ENCODE results near the gene DIAPH3. TPM values are rescaled to one million over a fixed set of nuclear protein-coding genes. Genes with fewer than 3 reads are reported as not detected.

DIAPH3 gene
- total RNA-seq, 1 experiment from 2014 or later, result 62.3 TPM

DNA sequence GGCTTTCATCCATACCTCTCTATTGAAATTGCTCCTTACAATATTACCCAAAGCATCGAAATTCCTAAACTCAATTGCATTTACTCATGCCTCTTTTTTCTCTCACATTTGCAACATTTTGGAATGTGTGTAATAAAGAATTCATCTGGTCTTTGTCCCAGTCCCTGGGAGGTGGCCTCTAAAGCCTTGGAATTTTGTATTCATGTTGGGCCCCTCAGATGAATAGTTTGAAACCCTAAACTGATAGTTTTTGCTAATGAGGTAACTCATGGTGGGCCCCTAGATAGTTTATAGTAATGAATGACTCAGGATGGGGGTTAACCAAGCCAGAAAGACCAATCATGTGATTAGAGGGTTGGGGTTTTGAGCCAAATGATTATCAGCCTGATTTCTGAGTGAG, 490.4 kb downstream of the DIAPH3 start:
- H3K9me3 ChIP-seq (ENCODE audit: low read depth, low read length, poor library complexity, severe bottlenecking), result no peaks in the 10 kb centered on the region
- intact Hi-C loops (cut with micrococcal nuclease; ENCODE audit: unreplicated experiment), result loop anchor here (5.0 to 10.0 kb wide), 3 partner anchors 196 to 708 kb away; no protein-coding TSS in a partner anchor
- no peak overlapping the region for H3K4me3 ChIP-seq (ENCODE audit: low read depth, low read length, poor library complexity, severe bottlenecking)
- DNase-seq (ENCODE audit: low spot score), result no peak
- CTCF ChIA-PET, result no interaction called here
- POLR2A ChIA-PET (ENCODE audit: low non-redundant PET), result no interaction called here
- H3K27me3 ChIP-seq (replicated peaks; ENCODE audit: insufficient read depth, low read depth, low read length, poor library complexity), result no peaks in the 10 kb centered on the region
- peaks cover 52% of the 10 kb centered on the region for H3K4me1 ChIP-seq (ENCODE audit: insufficient read depth, low read length, poor library complexity, severe bottlenecking)
- H3K36me3 ChIP-seq (ENCODE audit: insufficient read depth, low read length, poor library complexity, severe bottlenecking), result no peaks in the 10 kb centered on the region
- no TSS peak for BruUV-seq (replicated peaks)
- TF ChIP-seq, protein P1, sequence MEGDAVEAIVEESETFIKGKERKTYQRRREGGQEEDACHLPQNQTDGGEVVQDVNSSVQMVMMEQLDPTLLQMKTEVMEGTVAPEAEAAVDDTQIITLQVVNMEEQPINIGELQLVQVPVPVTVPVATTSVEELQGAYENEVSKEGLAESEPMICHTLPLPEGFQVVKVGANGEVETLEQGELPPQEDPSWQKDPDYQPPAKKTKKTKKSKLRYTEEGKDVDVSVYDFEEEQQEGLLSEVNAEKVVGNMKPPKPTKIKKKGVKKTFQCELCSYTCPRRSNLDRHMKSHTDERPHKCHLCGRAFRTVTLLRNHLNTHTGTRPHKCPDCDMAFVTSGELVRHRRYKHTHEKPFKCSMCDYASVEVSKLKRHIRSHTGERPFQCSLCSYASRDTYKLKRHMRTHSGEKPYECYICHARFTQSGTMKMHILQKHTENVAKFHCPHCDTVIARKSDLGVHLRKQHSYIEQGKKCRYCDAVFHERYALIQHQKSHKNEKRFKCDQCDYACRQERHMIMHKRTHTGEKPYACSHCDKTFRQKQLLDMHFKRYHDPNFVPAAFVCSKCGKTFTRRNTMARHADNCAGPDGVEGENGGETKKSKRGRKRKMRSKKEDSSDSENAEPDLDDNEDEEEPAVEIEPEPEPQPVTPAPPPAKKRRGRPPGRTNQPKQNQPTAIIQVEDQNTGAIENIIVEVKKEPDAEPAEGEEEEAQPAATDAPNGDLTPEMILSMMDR (conservative IDR thresholded peaks at IDR 0.05; ENCODE audit: low read depth, low read length), result no peak
- TF ChIP-seq EZH2 (IDR thresholded peaks at IDR 0.05; ENCODE audit: borderline replicate concordance, low read depth, low read length, poor library complexity, severe bottlenecking), result no peak
- H3K27ac ChIP-seq (ENCODE audit: low read depth, low read length, poor library complexity, severe bottlenecking), result peak overlapping the region; percentile 77

DNA sequence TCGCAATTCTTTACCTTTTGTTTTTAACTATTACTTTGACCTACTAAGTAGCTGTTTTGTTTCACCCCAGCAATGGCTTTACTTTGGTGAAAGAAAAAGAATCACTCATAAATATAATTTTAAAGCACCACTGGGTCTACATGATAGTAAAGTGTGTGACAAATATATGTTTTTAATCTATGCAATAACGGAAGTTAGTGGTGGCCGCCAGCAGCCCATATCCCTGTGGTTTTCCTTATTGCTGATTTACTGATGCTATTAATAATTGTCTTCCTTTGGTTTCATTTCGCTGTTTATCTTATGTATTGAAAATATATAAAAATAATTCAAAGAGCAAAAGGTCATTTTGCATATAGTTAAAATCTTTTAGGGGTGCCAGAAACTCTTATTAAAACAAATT, 491.3 kb downstream of the DIAPH3 start:
- Histone ChIP-seq H3K27me3 (replicated peaks; ENCODE audit: insufficient read depth, low read depth, low read length, poor library complexity) (no peaks in the 10 kb centered on the region), H3K27ac (ENCODE audit: low read depth, low read length, poor library complexity, severe bottlenecking) (peak overlapping the region; percentile 77), H3K9me3 (ENCODE audit: low read depth, low read length, poor library complexity, severe bottlenecking) (no peaks in the 10 kb centered on the region), H3K36me3 (ENCODE audit: insufficient read depth, low read length, poor library complexity, severe bottlenecking) (no peaks in the 10 kb centered on the region), H3K4me1 (ENCODE audit: insufficient read depth, low read length, poor library complexity, severe bottlenecking) (peaks cover 46% of the 10 kb centered on the region), H3K4me3 (ENCODE audit: low read depth, low read length, poor library complexity, severe bottlenecking) (no peak overlapping the region)
- POLR2A ChIA-PET (ENCODE audit: low non-redundant PET), result interaction anchor here (0.6 kb wide), 1 partner anchor 226 kb away, joined by 3 read pairs; no protein-coding TSS in a partner anchor
- no TSS peak for BruUV-seq (replicated peaks)
- CTCF ChIA-PET, result interaction anchor here (0.8 kb wide), 1 partner anchor 129 kb away, joined by 3 read pairs; no protein-coding TSS in a partner anchor
- intact Hi-C loops (cut with micrococcal nuclease; ENCODE audit: unreplicated experiment), result loop anchor here (5.0 to 10.0 kb wide), 3 partner anchors 195 to 708 kb away; no protein-coding TSS in a partner anchor
- TF ChIP-seq, protein P1 (conservative IDR thresholded peaks at IDR 0.05; ENCODE audit: low read depth, low read length), result no peak
- no peak for TF ChIP-seq EZH2 (IDR thresholded peaks at IDR 0.05; ENCODE audit: borderline replicate concordance, low read depth, low read length, poor library complexity, severe bottlenecking)
- DNase-seq (ENCODE audit: low spot score), result no peak

DNA sequence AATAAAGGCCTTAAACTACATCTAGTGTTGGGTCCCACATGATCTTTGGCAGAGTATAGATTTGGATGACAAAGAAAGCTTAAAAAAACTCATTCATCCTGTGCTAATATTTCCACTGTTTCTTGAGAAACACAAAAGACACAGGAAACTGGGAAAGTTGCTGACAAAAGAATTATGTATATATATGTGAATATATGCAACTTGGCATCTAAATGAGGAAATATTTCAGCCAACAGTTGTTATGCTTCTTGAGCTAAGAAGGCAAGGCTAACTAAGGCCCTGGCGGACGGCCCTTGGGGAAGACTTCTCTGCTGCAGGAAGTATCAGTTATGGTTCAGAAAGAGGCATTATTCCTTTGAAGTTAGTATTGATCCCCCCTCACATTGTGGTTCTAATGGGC, 491.8 kb downstream of the DIAPH3 start:
- no TSS peak for BruUV-seq (replicated peaks)
- POLR2A ChIA-PET (ENCODE audit: low non-redundant PET), result interaction anchor here (0.6 kb wide), 1 partner anchor 225 kb away, joined by 3 read pairs; no protein-coding TSS in a partner anchor

More for the DNA sequence above, 491.8 kb downstream of the DIAPH3 start:
- H3K4me1 ChIP-seq (ENCODE audit: insufficient read depth, low read length, poor library complexity, severe bottlenecking), result peaks cover 46% of the 10 kb centered on the region
- H3K4me3 ChIP-seq (ENCODE audit: low read depth, low read length, poor library complexity, severe bottlenecking), result no peak overlapping the region
- intact Hi-C loops (cut with micrococcal nuclease; ENCODE audit: unreplicated experiment), result loop anchor here (5.0 to 10.0 kb wide), 3 partner anchors 195 to 707 kb away; no protein-coding TSS in a partner anchor
- no peaks in the 10 kb centered on the region for H3K9me3 ChIP-seq (ENCODE audit: low read depth, low read length, poor library complexity, severe bottlenecking)
- no peak for TF ChIP-seq EZH2 (IDR thresholded peaks at IDR 0.05; ENCODE audit: borderline replicate concordance, low read depth, low read length, poor library complexity, severe bottlenecking)
- TF ChIP-seq, protein P1 (conservative IDR thresholded peaks at IDR 0.05; ENCODE audit: low read depth, low read length), result no peak
- no peaks in the 10 kb centered on the region for H3K36me3 ChIP-seq (ENCODE audit: insufficient read depth, low read length, poor library complexity, severe bottlenecking)
- peak overlapping the region; percentile 77 for H3K27ac ChIP-seq (ENCODE audit: low read depth, low read length, poor library complexity, severe bottlenecking)
- DNase-seq (ENCODE audit: low spot score), result peak; percentile 68
- no peaks in the 10 kb centered on the region for H3K27me3 ChIP-seq (replicated peaks; ENCODE audit: insufficient read depth, low read depth, low read length, poor library complexity)
- CTCF ChIA-PET, result interaction anchor here (0.8 kb wide), 1 partner anchor 128 kb away, joined by 3 read pairs; no protein-coding TSS in a partner anchor

All from A673 (cell line).